A549 (cell line): ENCODE results near the gene KRTAP12-2.

ENCODE experiments used
- ELK1 ChIP-seq: fragments of 150-350 bp; IDR thresholded peaks from 2 replicates; pipeline ENCODE4 v1.6.1; 2014; ENCODE audit warnings: low read depth, mild to moderate bottlenecking, low read length
- HDAC2 ChIP-seq: fragments of 200-600 bp; sonication (generic); IDR thresholded peaks from 2 replicates; pipeline ENCODE4 v1.6.1; 2016
- KDM1A ChIP-seq: fragments of 200-600 bp; sonication (generic); IDR thresholded peaks from 2 replicates; pipeline ENCODE4 v1.6.1; 2016; ENCODE audit warnings: low read depth, mild to moderate bottlenecking
- MYC ChIP-seq: IDR thresholded peaks from 2 replicates; pipeline ENCODE4 v1.6.1; 2012; ENCODE audit warnings: mild to moderate bottlenecking, inconsistent platforms, low read length, improper control_type of control experiment, borderline replicate concordance
- NR3C1 ChIP-seq: fragments of >200 bp; sonication (Bioruptor Twin); formaldehyde crosslinking; IDR thresholded peaks from 3 replicates; pipeline ENCODE4 v1.6.1; 2017
- PHF8 ChIP-seq: fragments of 200-600 bp; sonication (generic); IDR thresholded peaks from 2 replicates; pipeline ENCODE4 v1.6.1; 2016; ENCODE audit warnings: low read depth, mild to moderate bottlenecking, antibody characterized with exemption, moderate library complexity, borderline replicate concordance
- POLR2A ChIP-seq: IDR thresholded peaks from 2 replicates; pipeline ENCODE4 v1.6.1; 2012; ENCODE audit warnings: mild to moderate bottlenecking, low read length
- POLR2AphosphoS2 ChIP-seq: conservative IDR thresholded peaks from 2 replicates; pipeline ENCODE4 v1.6.1; 2012; ENCODE audit warnings: low read length, improper control_type of control experiment, inconsistent platforms
- TF ChIP-seq, protein P1 (sequence below): fragments of 200-600 bp; sonication (generic); IDR thresholded peaks from 2 replicates; pipeline ENCODE4 v1.6.1; 2016; ENCODE audit warnings: antibody characterized with exemption, mild to moderate bottlenecking, moderate library complexity
- TF ChIP-seq, protein P2 (sequence below): fragments of >200 bp; sonication (Bioruptor Twin); formaldehyde crosslinking; IDR thresholded peaks from 3 replicates; pipeline ENCODE4 v1.5.1; 2016

- TF ChIP-seq POLR2A: no peak
- no peak for TF ChIP-seq NR3C1
- TF ChIP-seq, protein P1, sequence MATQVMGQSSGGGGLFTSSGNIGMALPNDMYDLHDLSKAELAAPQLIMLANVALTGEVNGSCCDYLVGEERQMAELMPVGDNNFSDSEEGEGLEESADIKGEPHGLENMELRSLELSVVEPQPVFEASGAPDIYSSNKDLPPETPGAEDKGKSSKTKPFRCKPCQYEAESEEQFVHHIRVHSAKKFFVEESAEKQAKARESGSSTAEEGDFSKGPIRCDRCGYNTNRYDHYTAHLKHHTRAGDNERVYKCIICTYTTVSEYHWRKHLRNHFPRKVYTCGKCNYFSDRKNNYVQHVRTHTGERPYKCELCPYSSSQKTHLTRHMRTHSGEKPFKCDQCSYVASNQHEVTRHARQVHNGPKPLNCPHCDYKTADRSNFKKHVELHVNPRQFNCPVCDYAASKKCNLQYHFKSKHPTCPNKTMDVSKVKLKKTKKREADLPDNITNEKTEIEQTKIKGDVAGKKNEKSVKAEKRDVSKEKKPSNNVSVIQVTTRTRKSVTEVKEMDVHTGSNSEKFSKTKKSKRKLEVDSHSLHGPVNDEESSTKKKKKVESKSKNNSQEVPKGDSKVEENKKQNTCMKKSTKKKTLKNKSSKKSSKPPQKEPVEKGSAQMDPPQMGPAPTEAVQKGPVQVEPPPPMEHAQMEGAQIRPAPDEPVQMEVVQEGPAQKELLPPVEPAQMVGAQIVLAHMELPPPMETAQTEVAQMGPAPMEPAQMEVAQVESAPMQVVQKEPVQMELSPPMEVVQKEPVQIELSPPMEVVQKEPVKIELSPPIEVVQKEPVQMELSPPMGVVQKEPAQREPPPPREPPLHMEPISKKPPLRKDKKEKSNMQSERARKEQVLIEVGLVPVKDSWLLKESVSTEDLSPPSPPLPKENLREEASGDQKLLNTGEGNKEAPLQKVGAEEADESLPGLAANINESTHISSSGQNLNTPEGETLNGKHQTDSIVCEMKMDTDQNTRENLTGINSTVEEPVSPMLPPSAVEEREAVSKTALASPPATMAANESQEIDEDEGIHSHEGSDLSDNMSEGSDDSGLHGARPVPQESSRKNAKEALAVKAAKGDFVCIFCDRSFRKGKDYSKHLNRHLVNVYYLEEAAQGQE: no peak
- TF ChIP-seq MYC: no peak
- TF ChIP-seq KDM1A: no peak
- no peak for TF ChIP-seq POLR2AphosphoS2
- TF ChIP-seq PHF8: no peak
- no peak for TF ChIP-seq ELK1
- TF ChIP-seq, protein P2, sequence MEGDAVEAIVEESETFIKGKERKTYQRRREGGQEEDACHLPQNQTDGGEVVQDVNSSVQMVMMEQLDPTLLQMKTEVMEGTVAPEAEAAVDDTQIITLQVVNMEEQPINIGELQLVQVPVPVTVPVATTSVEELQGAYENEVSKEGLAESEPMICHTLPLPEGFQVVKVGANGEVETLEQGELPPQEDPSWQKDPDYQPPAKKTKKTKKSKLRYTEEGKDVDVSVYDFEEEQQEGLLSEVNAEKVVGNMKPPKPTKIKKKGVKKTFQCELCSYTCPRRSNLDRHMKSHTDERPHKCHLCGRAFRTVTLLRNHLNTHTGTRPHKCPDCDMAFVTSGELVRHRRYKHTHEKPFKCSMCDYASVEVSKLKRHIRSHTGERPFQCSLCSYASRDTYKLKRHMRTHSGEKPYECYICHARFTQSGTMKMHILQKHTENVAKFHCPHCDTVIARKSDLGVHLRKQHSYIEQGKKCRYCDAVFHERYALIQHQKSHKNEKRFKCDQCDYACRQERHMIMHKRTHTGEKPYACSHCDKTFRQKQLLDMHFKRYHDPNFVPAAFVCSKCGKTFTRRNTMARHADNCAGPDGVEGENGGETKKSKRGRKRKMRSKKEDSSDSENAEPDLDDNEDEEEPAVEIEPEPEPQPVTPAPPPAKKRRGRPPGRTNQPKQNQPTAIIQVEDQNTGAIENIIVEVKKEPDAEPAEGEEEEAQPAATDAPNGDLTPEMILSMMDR: no peak
- no peak for TF ChIP-seq HDAC2
Measured at GRCh38 chr21:44654576-44655175, 12.1 kb downstream of the KRTAP12-2 start, which contains the start of gene KRTAP12-4.
